Transverse colon (tissue), 4 donors: Measurements from ENCODE around the gene ADGRB2. TPM values are rescaled to one million over a fixed set of nuclear protein-coding genes. Genes with fewer than 3 reads are reported as not detected.

Experiments
- DNase-seq: peaks from one replicate; pipeline ENCODE4 v3.0.0-alpha.2; 2019
- H3K27ac ChIP-seq, 4 donors: fragments of 200-600 bp; sonication (generic); 2 replicates each; pipeline ENCODE4 v1.5.1; 2016 to 2018; ENCODE audit warnings: inconsistent platforms in 4 of 4
- H3K27me3 ChIP-seq: fragments of 200-600 bp; sonication (generic); 2 replicates; pipeline ENCODE4 v1.5.1; 2017; ENCODE audit warnings: inconsistent platforms
- H3K36me3 ChIP-seq, 4 donors: fragments of 200-600 bp; sonication (generic); 2 replicates each; pipeline ENCODE4 v1.5.1; 2017 to 2019; ENCODE audit warnings: inconsistent platforms in 4 of 4
- H3K4me1 ChIP-seq, 4 donors: fragments of 200-600 bp; sonication (generic); 2 replicates each; pipeline ENCODE4 v1.5.1; 2017 to 2020; ENCODE audit warnings: inconsistent platforms in 4 of 4
- H3K4me3 ChIP-seq, 4 donors: fragments of 200-600 bp; sonication (generic); 1 replicate in 1 of 4; 2 replicates in 3 of 4; pipeline versions ENCODE4 v1.5.1 to v1.6.1; 2017 to 2019; ENCODE audit warnings: inconsistent platforms in 4 of 4
- H3K9me3 ChIP-seq, 2 donors: fragments of 200-600 bp; sonication (generic); 2 replicates each; pipeline ENCODE4 v1.5.1; 2017 to 2019; ENCODE audit warnings: inconsistent platforms in 2 of 2
- CTCF ChIP-seq, 5 experiments: fragments of 200-600 bp in 3 of 5; fragments of 450-650 bp in 2 of 5; sonication (generic) in 3 of 5; IDR thresholded peaks; 1 replicate in 2 of 5; 2 replicates in 3 of 5; pipeline ENCODE4 v1.5.1; 2016 to 2017; ENCODE audit warnings: antibody characterized with exemption in 5 of 5, inconsistent platforms in 3 of 5, mild to moderate bottlenecking in 2 of 5, moderate library complexity in 1 of 5
- EP300 ChIP-seq: sonication (generic); formaldehyde crosslinking; IDR thresholded peaks from one replicate; pipeline ENCODE4 v1.6.1; 2017; ENCODE audit warnings: antibody characterized with exemption, low read depth
- POLR2A ChIP-seq: fragments of 450-650 bp; IDR thresholded peaks from one replicate; pipeline ENCODE4 v1.6.1; 2016; ENCODE audit warnings: antibody characterized with exemption, mild to moderate bottlenecking, moderate library complexity
- POLR2AphosphoS5 ChIP-seq, 3 donors: sonication (generic); formaldehyde crosslinking; IDR thresholded peaks; one replicate each; pipeline ENCODE4 v1.6.1; 2016; ENCODE audit warnings: antibody characterized with exemption in 3 of 3
- WGBS, 2 donors: methylation state at CpG; one replicate each; pipeline ENCODE4 v1.1.5; 2018; ENCODE audit warnings: low coverage in 1 of 2; 5-methylcytosine and 5-hydroxymethylcytosine counted together
- in situ Hi-C, 4 donors: fragments of 200-750 bp; cut with MboI; loops; one replicate each; pipeline versions ENCODE4 v1.15.0 to v1.15.1; 2017; ENCODE audit warnings: low sequenced_read_pairs in 3 of 4, low pct_ligation_motif_present in 1 of 4, low pct_unique_long_range_greater_than_20kb in 1 of 4
- intact Hi-C: fragments of 100-400 bp; cut with DNase I; formaldehyde crosslinking; loops from one replicate; pipeline ENCODE4 v1.15.1; 2023; ENCODE audit warnings: low total_unique reads
- total RNA-seq, 4 donors: library from RNA; depleted of rRNA; stranded (reverse); fragments of >200 nt; gene quantifications; one replicate each; pipeline ENCODE4 v1.1.0, GENCODE V29; 2016

Gene ADGRB2
- total RNA-seq, 4 donors from 2014 or later: 0.55 to 4.2 (median 1.1) TPM; not detected in 1

GRCh38 chr1:31789259-31790065 lies 25.3 kb upstream of the ADGRB2 start:
- H3K27ac ChIP-seq: peak overlapping the region; percentile 81 to 90 (median 88)
- peaks cover 0 to 15% (median 6%) of the 10 kb centered on the region in 4 donors for H3K4me1 ChIP-seq
- in situ Hi-C loops (loop anchor here (5.0 to 25.0 kb wide), 3 partner anchors 125 to 127 kb away; no protein-coding TSS in a partner anchor), intact Hi-C loops (loop anchor here (2.0 to 10.0 kb wide), 2 partner anchors 127 to 225 kb away; no protein-coding TSS in a partner anchor)
- TF ChIP-seq POLR2AphosphoS5 (IDR thresholded peaks at IDR 0.05): no peak
- peak; percentile 89 to 96 (median 92) for TF ChIP-seq CTCF (IDR thresholded peaks at IDR 0.05)
- TF ChIP-seq EP300: no peak
- TF ChIP-seq POLR2A: no peak
- WGBS, 2 donors: 20 to 100% methylated on average over 1 to 14 of the region's 26 CpGs
- H3K9me3 ChIP-seq: no peaks in the 10 kb centered on the region
- peak; percentile 98 for DNase-seq
- no peaks in the 10 kb centered on the region for H3K27me3 ChIP-seq
- H3K36me3 ChIP-seq: no peaks in the 10 kb centered on the region
- peak overlapping the region; percentile 41 to 66 (median 53) for H3K4me3 ChIP-seq

GRCh38 chr1:31788825-31789256 lies 24.7 kb upstream of the ADGRB2 start:
- intact Hi-C loops: loop anchor here (2.0 to 10.0 kb wide), 2 partner anchors 126 to 224 kb away; no protein-coding TSS in a partner anchor
- WGBS, 2 donors: 1% methylated on average over 22 of the region's 22 CpGs; no CpG with 5 or more reads in 1 of the 2 donors
- H3K27ac ChIP-seq: peak overlapping the region; percentile 81 to 90 (median 88)
- H3K27me3 ChIP-seq: no peaks in the 10 kb centered on the region
- H3K4me3 ChIP-seq: peak overlapping the region; percentile 41 to 66 (median 53)
- in situ Hi-C loops: loop anchor here (5.0 to 25.0 kb wide), 3 partner anchors 124 to 127 kb away; no protein-coding TSS in a partner anchor
- TF ChIP-seq POLR2AphosphoS5 (IDR thresholded peaks at IDR 0.05): no peak
- no peak for TF ChIP-seq CTCF (IDR thresholded peaks at IDR 0.05)
- TF ChIP-seq POLR2A: no peak
- TF ChIP-seq EP300: no peak
- H3K4me1 ChIP-seq: peaks cover 0 to 15% (median 6%) of the 10 kb centered on the region in 4 donors
- no peaks in the 10 kb centered on the region for H3K9me3 ChIP-seq
- no peak for DNase-seq
- H3K36me3 ChIP-seq: no peaks in the 10 kb centered on the region

- DNase-seq: peak; percentile 96
- intact Hi-C loops (loop anchor here (2.0 to 10.0 kb wide), 2 partner anchors 125 to 223 kb away; no protein-coding TSS in a partner anchor), in situ Hi-C loops (loop anchor here (5.0 to 25.0 kb wide), 3 partner anchors 123 to 126 kb away; no protein-coding TSS in a partner anchor)
- Histone ChIP-seq H3K9me3 (no peaks in the 10 kb centered on the region), H3K4me3 (peak overlapping the region; percentile 41 to 66 (median 53)), H3K27me3 (no peaks in the 10 kb centered on the region), H3K4me1 (peaks cover 0 to 15% (median 6%) of the 10 kb centered on the region in 4 donors), H3K36me3 (no peaks in the 10 kb centered on the region), H3K27ac (peak overlapping the region; percentile 81 to 90 (median 88))
- WGBS, 2 donors: 1 to 6% methylated on average over 12 to 29 of the region's 39 CpGs
- no peak for TF ChIP-seq CTCF (IDR thresholded peaks at IDR 0.05)
- TF ChIP-seq POLR2A: peak; percentile 58
- TF ChIP-seq POLR2AphosphoS5 (IDR thresholded peaks at IDR 0.05): peak in 2 of 3 donors; percentile 59 to 61
Observed at GRCh38 chr1:31788138-31788824, 24.1 kb upstream of the ADGRB2 start.

- H3K4me1 ChIP-seq: peaks cover 0 to 15% (median 6%) of the 10 kb centered on the region in 4 donors
- H3K9me3 ChIP-seq: no peaks in the 10 kb centered on the region
- H3K27ac ChIP-seq: peak overlapping the region; percentile 81 to 90 (median 88)
- TF ChIP-seq POLR2A: no peak
- no peak for TF ChIP-seq CTCF (IDR thresholded peaks at IDR 0.05)
- no peak for TF ChIP-seq POLR2AphosphoS5 (IDR thresholded peaks at IDR 0.05)
- TF ChIP-seq EP300: no peak
- no peaks in the 10 kb centered on the region for H3K27me3 ChIP-seq
- no peak for DNase-seq
- in situ Hi-C loops (loop anchor here (5.0 to 25.0 kb wide), 3 partner anchors 123 to 125 kb away; no protein-coding TSS in a partner anchor), intact Hi-C loops (loop anchor here (2.0 to 10.0 kb wide), 2 partner anchors 125 to 223 kb away; no protein-coding TSS in a partner anchor)
- 33 to 50% methylated on average over 1 of the region's 1 CpG for WGBS, 2 donors
- peak overlapping the region in 1 of 4 donors; percentile 57 for H3K4me3 ChIP-seq
- H3K36me3 ChIP-seq: no peaks in the 10 kb centered on the region
Observed at GRCh38 chr1:31787786-31788137, 23.6 kb upstream of the ADGRB2 start.
